CD4-positive, alpha-beta T cell treated with Interferon alpha-2 for 1 hour (primary cell): ENCODE data around the gene PMVK.

ENCODE experiments used
- DNase-seq, 2 donors: peaks; one replicate each; pipeline ENCODE4 v3.0.0-alpha.2; 2020 to 2022

Gene PMVK

GRCh38 chr1:154877370-154877974 is 59.0 kb downstream of the PMVK start:
- no peak for DNase-seq

- no peak for DNase-seq
Observed at GRCh38 chr1:154876842-154877369, 59.6 kb downstream of the PMVK start.
